PFSK-1 (cell line): ENCODE measurements around the gene SLC19A1.

Experiments used
- FOXP2 ChIP-seq: optimal IDR thresholded peaks from 2 replicates; pipeline ENCODE3; 2011; ENCODE audit warnings: borderline replicate concordance, control low read depth, inconsistent platforms; ENCODE audit not compliant: insufficient read depth; ENCODE audit errors: extremely low read length, extremely low read depth
- POLR2AphosphoS5 ChIP-seq: IDR thresholded peaks from 2 replicates; pipeline ENCODE4 v1.6.1; 2012; ENCODE audit warnings: low read depth, mild to moderate bottlenecking, control low read depth, low read length, moderate library complexity
- SIN3A ChIP-seq: IDR thresholded peaks from 2 replicates; pipeline ENCODE4 v1.6.1; 2012; ENCODE audit warnings: mild to moderate bottlenecking, low read length, moderate library complexity, borderline replicate concordance; ENCODE audit not compliant: insufficient read depth
- TAF1 ChIP-seq: IDR thresholded peaks from 2 replicates; pipeline ENCODE4 v1.6.1; 2012; ENCODE audit warnings: low read length, control low read depth, borderline replicate concordance; ENCODE audit not compliant: insufficient read depth
- TF ChIP-seq, protein P1 (sequence below), 2 experiments: IDR thresholded peaks; 2 replicates each; pipeline versions ENCODE4 v1.6.1 to v1.8.0; 2011 to 2012; ENCODE audit warnings: low read depth in 2 of 2, low read length in 2 of 2, control low read depth in 1 of 2, inconsistent platforms in 1 of 2, mild to moderate bottlenecking in 1 of 2, moderate library complexity in 1 of 2; ENCODE audit not compliant: insufficient read depth in 1 of 2

The SLC19A1 gene

DNA sequence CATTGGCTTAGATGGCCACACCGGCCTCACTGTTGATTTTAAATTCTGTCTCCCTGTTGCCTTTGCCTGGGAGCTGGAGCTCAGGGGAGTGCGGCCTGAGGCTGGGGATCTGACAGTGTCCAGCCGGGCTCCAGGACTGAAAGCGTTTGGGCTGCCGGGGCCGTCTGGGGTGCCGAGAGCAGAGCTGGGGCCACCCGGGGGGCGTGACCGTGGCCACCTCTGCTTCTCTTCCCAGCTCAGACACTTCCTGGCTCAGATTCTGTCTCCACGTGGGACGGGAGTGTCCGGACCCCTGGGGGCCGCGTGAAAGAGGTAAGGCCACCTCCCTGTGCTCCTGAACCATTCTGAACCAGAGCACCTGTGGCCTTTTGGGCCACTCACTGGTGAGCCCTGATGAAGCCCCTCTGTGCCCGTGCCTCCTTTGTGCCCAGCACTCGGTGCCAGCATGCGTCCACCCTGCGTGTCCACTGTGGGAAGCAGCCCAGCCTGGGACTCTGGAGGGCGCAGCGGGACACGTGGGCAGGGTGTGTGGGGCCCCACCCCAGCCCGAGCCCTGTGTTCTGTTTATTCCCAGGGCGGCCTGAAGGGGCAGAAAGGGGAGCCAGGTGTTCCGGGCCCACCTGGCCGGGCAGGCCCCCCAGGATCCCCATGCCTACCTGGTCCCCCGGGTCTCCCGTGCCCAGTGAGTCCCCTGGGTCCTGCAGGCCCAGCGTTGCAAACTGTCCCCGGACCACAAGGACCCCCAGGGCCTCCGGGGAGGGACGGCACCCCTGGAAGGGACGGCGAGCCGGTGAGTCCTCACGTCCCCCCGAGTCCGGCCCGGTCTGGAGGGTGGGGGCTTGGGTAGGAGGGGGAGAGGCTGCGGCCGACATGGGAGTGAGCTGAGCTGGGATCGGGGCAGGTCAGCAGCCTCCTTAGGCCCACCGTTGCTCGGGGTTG is 64.8 kb downstream of the SLC19A1 start:
- TF ChIP-seq TAF1 (no peak), POLR2AphosphoS5 (no peak), SIN3A (no peak), FOXP2 (no peak)
- TF ChIP-seq, protein P1, sequence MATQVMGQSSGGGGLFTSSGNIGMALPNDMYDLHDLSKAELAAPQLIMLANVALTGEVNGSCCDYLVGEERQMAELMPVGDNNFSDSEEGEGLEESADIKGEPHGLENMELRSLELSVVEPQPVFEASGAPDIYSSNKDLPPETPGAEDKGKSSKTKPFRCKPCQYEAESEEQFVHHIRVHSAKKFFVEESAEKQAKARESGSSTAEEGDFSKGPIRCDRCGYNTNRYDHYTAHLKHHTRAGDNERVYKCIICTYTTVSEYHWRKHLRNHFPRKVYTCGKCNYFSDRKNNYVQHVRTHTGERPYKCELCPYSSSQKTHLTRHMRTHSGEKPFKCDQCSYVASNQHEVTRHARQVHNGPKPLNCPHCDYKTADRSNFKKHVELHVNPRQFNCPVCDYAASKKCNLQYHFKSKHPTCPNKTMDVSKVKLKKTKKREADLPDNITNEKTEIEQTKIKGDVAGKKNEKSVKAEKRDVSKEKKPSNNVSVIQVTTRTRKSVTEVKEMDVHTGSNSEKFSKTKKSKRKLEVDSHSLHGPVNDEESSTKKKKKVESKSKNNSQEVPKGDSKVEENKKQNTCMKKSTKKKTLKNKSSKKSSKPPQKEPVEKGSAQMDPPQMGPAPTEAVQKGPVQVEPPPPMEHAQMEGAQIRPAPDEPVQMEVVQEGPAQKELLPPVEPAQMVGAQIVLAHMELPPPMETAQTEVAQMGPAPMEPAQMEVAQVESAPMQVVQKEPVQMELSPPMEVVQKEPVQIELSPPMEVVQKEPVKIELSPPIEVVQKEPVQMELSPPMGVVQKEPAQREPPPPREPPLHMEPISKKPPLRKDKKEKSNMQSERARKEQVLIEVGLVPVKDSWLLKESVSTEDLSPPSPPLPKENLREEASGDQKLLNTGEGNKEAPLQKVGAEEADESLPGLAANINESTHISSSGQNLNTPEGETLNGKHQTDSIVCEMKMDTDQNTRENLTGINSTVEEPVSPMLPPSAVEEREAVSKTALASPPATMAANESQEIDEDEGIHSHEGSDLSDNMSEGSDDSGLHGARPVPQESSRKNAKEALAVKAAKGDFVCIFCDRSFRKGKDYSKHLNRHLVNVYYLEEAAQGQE (IDR thresholded peaks at IDR 0.05; ENCODE audit: insufficient read depth in 1 of 2, low read depth in 2 of 2, low read length in 2 of 2): no peak

- TF ChIP-seq SIN3A (no peak), POLR2AphosphoS5 (no peak), FOXP2 (no peak), TAF1 (no peak)
- TF ChIP-seq, protein P1 (IDR thresholded peaks at IDR 0.05; ENCODE audit: insufficient read depth in 1 of 2, low read depth in 2 of 2, low read length in 2 of 2): no peak
Measured at GRCh38 chr21:45476582-45476981, 65.7 kb downstream of the SLC19A1 start.

DNA sequence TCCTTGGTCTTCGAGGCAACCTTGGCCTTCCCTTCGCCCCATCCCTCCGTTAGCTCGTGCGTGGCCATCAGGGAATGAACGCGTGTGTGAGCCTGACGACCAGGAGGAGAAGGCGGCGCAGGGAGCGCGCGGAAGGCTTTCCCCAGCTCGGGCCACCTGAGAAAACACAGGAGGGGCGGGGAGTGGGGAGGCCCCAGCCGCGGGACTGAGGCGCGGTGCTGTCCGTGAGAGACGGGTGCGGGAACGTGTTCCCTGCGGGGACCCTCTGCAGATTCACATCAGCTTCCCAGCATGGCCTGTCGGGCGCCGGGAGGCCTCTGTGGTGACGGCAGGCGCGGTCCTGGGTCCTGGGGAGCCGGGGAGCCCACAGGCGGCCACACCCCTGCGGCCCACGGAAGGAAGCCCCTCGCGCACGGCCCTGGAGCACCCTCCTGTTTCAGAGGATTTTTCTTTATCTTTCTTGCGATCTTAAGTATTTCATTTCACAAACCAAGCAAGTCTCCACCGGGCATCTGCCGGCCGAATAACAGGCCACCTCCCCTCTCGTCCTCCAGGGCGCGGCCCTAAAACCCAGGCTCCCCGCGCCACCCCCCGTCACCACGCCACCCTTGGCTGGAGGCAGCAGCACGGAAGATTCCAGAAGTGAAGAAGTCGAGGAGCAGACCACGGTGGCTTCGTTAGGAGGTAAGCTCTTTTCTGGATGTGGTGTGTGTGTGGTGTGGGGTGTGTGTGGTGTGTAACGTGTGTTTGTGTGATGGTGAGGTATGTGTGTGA is 66.3 kb downstream of the SLC19A1 start:
- no peak for TF ChIP-seq POLR2AphosphoS5
- TF ChIP-seq TAF1: no peak
- no peak for TF ChIP-seq FOXP2
- no peak for TF ChIP-seq SIN3A
- TF ChIP-seq, protein P1 (IDR thresholded peaks at IDR 0.05; ENCODE audit: insufficient read depth in 1 of 2, low read depth in 2 of 2, low read length in 2 of 2): no peak

DNA sequence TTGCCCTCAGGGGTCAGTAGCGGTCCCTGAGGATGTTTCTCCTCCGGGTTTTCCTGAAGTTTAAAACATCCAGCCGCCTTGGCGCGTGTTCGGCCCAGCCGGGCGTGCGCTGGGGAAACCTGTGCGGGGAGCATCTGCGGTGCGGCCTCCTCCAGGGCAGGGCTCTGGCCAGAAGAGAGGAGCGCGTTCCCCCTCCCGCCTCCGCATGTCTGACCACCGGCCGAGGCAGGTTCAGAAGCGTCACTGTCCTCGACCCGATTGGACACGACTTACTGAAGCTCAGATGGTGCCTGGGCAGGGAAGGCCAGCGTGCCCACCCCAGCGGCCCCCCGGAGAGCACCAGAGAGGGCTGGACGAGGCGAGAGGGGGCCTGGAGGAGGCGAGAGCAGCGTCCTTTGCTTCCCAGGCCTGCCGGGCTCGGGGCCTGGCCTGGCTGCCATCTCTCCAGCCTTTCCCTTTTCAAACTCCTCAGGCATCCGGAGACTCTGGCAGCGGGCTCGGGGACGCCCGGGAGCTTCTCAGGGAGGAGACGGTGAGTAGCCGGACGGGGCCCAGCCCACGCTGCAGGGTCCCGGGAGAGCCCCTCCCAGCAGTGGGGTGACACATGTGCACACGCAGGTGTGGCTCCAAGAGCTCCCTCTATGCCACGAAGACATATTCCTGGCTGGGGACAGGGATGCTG is 67.1 kb downstream of the SLC19A1 start:
- TF ChIP-seq POLR2AphosphoS5 (no peak), FOXP2 (no peak), TAF1 (no peak), SIN3A (no peak)
- TF ChIP-seq, protein P1 (IDR thresholded peaks at IDR 0.05; ENCODE audit: insufficient read depth in 1 of 2, low read depth in 2 of 2, low read length in 2 of 2): no peak
